Measurements from ENCODE around the gene LPCAT4. TPM values are rescaled to one million over a fixed set of nuclear protein-coding genes. Genes with fewer than 3 reads are reported as not detected.

Gene LPCAT4
- total and polyA plus RNA-seq, 2 of the 8 experiments (the other 6 are each of a cell fraction or from before 2014, with no cell fraction given) = 69.3 to 109 TPM

DNA sequence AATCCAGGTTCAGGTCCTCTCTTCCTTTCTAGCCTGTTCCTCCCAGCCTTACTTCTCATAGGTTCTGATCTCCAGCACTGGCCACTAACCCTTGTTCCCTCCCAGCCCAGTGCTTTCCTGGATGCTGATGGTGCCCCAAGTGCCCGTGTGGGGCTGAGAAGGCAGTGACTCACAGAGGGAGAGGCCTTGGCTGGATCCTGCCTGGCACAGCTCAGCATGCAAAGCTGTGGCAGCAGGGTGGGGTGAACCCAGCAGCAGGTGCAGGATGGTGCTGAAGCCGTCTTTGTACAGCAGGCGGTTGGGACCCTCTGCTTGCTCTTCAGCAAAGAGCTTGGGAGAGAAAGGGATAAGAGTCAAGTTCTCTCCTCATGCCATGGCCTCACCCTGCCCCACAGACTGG is 7.6 kb downstream of the LPCAT4 start:
- no peak overlapping the region for H4K8ac ChIP-seq (ENCODE audit: extremely low read depth, insufficient read depth, low read length)
- H2BK15ac ChIP-seq (ENCODE audit: low read length) = no peak overlapping the region
- DNase-seq (ENCODE audit: low read depth in 1 of 2, low spot score in 2 of 2) (no peak), FAIRE-seq (no peak)
- 89% methylated on average over 3 of the region's 3 CpGs; no CpG with 5 or more reads in 1 of the 2 experiments for WGBS, 2 experiments (ENCODE audit: extremely low coverage in 1 of 2, insufficient coverage in 1 of 2, insufficient read length in 1 of 2, insufficient replicate concordance in 2 of 2, low coverage in 1 of 2, low lambda C conversion rate in 2 of 2, missing lambda C conversion rate in 1 of 2)
- H2BK5ac ChIP-seq (ENCODE audit: low read depth, low read length) = no peak overlapping the region
- ChIA-PET POLR2A (ENCODE audit: partially characterized antibody) (interaction anchor here (0.7 to 1.6 kb wide), 3 partner anchors 10 to 21 kb away, joined by 3 to 4 read pairs (median 4); partner anchors contain the start of genes NOP10 and SLC12A6), CTCF (ENCODE audit: partially characterized antibody) (interaction anchor here (0.6 to 3.3 kb wide), 7 partner anchors 11 to 231 kb away, joined by 3 to 34 read pairs (median 4); partner anchors contain the start of genes NOP10 and NUTM1)
- no peak overlapping the region for H2BK20ac ChIP-seq (ENCODE audit: low read length)
- no peak overlapping the region for H3K23ac ChIP-seq (ENCODE audit: insufficient read length)
- H3K9me3 ChIP-seq (ENCODE audit: insufficient read depth in 2 of 2, low read depth in 1 of 2, low read length in 1 of 2) = no peaks in the 10 kb centered on the region
- H3K79me1 ChIP-seq (ENCODE audit: low read depth, low read length) = 0 out of 2 replicates have a peak, but pooled peaks cover 2% of the 10 kb centered on the region
- H3K18ac ChIP-seq (ENCODE audit: extremely low read depth, low read length) = no peak overlapping the region
- no peak overlapping the region for H3K56ac ChIP-seq (replicated peaks; ENCODE audit: insufficient read length, low read depth, low read length)
- no peak overlapping the region for H2BK120ac ChIP-seq (replicated peaks; ENCODE audit: low read depth, low read length)
- peaks cover 3 to 4% of the 10 kb centered on the region in 2 experiments for H4K20me1 ChIP-seq (replicated peaks in 1 of 2; ENCODE audit: control insufficient read depth in 1 of 2, insufficient read depth in 2 of 2, low read length in 2 of 2)
- no peak overlapping the region for H3K9ac ChIP-seq (replicated peaks in 1 of 4; ENCODE audit: extremely low read depth in 1 of 4, low read depth in 3 of 4, low read length in 3 of 4)
- H3K4me2 ChIP-seq (ENCODE audit: insufficient read depth in 1 of 2, low read depth in 2 of 2, low read length in 2 of 2) = no peak overlapping the region
- no peaks in the 10 kb centered on the region for H3K23me2 ChIP-seq (ENCODE audit: low read depth, low read length)
- no peak overlapping the region for H4K91ac ChIP-seq (replicated peaks; ENCODE audit: insufficient read length, low read length)
- H3K4me3 ChIP-seq (ENCODE audit: extremely low read depth in 1 of 4, insufficient read depth in 2 of 4, low read depth in 3 of 4, low read length in 4 of 4) = no peak overlapping the region
- no peak overlapping the region for H2AK5ac ChIP-seq (ENCODE audit: low read depth, low read length)
- H3K4me1 ChIP-seq (replicated peaks in 1 of 4; ENCODE audit: control insufficient read depth in 3 of 4, insufficient read depth in 4 of 4, low read length in 3 of 4) = no peaks in the 10 kb centered on the region
- H2BK12ac ChIP-seq (ENCODE audit: low read depth, low read length) = no peak overlapping the region
- H4K5ac ChIP-seq (ENCODE audit: insufficient read length, low read depth, low read length) = no peak overlapping the region
- H3K27ac ChIP-seq (ENCODE audit: low read depth, low read length) = no peak overlapping the region
- H3K14ac ChIP-seq (ENCODE audit: insufficient read length) = no peak overlapping the region
- no peak overlapping the region for H3K4ac ChIP-seq (replicated peaks; ENCODE audit: insufficient read length, low read depth, low read length)
- no peaks in the 10 kb centered on the region for H3K27me3 ChIP-seq (replicated peaks in 1 of 4; ENCODE audit: control insufficient read depth in 3 of 4, extremely low read depth in 1 of 4, insufficient read depth in 3 of 4, low read length in 3 of 4)
- H2AFZ ChIP-seq (ENCODE audit: low read length) = no peak overlapping the region
- peaks cover 0 to 3% of the 10 kb centered on the region in 2 experiments; a peak in 1 of 4 replicates for H3K79me2 ChIP-seq (ENCODE audit: control insufficient read depth in 1 of 2, insufficient read depth in 2 of 2, low read length in 2 of 2)
- TF ChIP-seq CREB1 (IDR thresholded peaks at IDR 0.05) (no peak), KDM5A (IDR thresholded peaks at IDR 0.05; ENCODE audit: low read length) (no peak), KDM4A (IDR thresholded peaks at IDR 0.05; ENCODE audit: low read depth, low read length, severe bottlenecking) (no peak), GTF2F1 (IDR thresholded peaks at IDR 0.05; ENCODE audit: borderline replicate concordance, low read depth, low read length) (no peak), TBP (IDR thresholded peaks at IDR 0.05; ENCODE audit: low read depth, low read length) (no peak), BACH1 (IDR thresholded peaks at IDR 0.05; ENCODE audit: low read length) (no peak)
- peaks cover 7 to 49% (median 36%) of the 10 kb centered on the region in 4 experiments for H3K36me3 ChIP-seq (ENCODE audit: control insufficient read depth in 2 of 4, insufficient read depth in 4 of 4, low read length in 3 of 4)

Measured in H1 (cell line).